NOMO-1 treated with DMSO at 0.1 percent for 48 hours (cell line): ENCODE data around the gene TAPBPL.
A peak's percentile ranks its signal among the peaks of the same experiment; 100 is the strongest.

Source experiments
- DNase-seq: peaks from one replicate; lab custom pipeline; 2025; ENCODE audit not compliant: unreplicated experiment; lab: John Stamatoyannopoulos, UW

The TAPBPL gene

DNA sequence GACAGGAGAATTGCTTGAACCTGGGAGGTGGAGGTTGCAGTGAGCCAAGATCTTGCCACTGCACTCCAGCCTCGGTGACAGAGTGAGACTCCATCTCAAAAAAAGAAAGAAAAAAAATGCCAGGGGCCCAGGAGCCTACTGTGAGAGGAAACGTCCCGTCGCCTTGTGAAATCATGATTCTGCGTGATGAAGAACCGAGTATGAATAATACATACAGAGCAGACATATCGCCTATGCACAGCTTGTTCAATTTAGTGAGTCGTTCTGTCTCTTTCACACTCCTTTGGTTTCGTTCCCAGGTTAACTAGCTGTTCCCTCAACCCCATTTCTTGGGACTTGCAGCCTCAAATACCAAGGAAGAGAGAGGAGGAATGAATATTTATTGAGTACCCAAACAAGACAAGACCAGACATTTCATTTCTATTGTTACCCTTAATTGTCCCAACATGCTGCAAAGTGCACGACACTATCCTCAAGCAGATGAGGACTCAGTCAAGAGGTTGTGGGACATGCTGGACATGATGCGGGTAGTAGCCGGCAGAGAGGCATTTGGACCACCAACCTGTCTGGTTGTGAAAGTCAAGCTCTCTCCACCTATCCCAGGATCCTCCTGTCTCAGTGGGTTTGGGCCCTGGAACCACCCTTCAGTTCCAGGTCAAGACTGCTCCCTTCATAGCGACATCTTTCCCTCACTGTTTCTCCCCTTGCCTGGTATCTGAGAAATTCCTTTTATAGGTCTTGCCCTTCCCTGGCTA lies 15.7 kb upstream of the TAPBPL start:
- no peak for DNase-seq

DNA sequence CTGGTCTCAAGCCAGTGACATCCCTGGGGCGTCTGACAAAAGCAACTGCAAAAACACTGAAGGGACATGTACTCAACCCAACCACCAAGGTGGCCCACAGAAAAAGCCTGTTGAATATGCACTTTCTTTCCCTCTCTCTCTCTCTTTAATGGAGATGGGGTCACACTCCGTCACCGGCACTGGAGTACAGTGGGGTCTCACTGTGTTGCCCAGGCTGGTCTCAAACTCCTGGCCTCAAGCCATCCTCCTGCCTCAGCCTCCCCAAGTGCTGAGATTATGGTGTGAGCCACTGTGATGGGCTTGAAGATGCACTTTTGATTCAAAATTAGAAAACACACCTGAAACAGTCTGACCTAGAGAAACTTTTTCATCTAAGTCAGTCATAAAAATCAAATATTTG lies 14.3 kb upstream of the TAPBPL start:
- no peak for DNase-seq

- DNase-seq, result no peak
Measured at GRCh38 chr12:6438345-6438744, 13.5 kb upstream of the TAPBPL start.

- DNase-seq, result no peak
Measured at GRCh38 chr12:6440391-6440790, 11.5 kb upstream of the TAPBPL start.

DNA sequence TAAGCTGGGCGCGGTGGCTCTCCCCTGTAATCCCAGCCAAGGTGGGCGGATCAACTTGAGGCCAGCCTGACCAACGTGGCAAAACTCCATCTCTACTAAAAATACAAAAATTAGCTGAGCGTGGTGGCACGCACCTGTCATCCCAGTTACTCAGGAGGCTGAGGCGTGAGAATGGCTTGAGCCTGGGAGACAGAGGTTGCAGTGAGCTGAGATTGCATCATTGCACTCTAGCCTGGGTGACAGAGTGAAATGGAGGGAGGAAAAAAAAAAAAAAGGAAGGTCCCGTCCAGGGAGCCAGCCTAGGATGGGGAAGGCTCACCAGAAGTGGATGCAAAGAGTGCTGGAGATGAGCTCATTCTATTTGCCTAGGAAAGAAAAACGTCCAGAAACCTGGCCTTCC lies 9.0 kb upstream of the TAPBPL start:
- no peak for DNase-seq

DNA sequence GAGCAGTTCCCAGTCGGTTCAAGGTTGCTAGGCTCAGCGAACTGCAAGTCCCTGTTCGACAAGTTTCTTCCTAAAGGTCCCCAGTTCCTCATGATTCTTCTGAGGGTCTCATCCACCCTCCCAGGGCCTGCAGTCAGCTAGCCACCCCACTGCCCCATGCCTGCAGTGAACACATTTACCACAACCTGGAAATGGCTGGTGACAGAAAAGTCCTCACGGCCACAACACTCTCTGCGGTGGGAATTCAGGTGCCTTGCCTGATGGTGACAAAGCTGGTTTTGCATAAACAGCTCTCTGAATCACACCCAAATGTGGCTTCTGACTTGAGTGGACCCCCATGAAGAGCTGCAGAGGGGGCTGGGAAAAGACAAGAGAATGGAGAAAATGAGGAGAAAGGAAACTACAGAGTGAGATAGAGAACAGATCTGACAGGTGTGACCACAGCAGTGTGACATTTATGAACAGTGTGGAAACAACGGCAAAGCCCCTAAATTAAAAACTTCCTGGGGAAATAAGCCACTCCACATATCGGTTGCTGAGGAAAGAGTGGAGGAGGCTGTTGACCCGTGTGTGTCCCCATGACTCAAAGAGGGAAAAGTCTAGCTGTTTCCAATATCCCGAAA lies 8.4 kb upstream of the TAPBPL start:
- no peak for DNase-seq

DNA sequence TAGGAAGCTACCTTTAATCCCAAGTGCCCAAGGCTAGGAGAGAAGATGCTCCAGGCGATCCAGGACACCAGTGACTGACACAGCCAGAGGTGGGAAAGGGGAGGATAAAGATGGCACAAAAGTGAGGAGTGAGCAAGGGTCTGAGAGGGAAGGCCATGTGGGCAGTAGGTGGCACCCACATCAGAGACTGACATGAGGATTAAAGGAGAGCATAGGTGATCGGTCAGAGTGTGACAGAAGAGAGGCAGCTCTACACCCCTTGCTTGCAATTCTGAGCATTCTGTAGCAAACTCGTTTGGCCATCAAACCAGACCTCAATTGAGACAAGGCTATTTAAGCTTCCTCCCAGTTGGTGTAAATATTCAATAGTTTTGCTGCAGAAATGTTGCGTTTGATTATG lies 7.8 kb upstream of the TAPBPL start:
- no peak for DNase-seq

- no peak for DNase-seq
Measured at GRCh38 chr12:6444704-6445688, 6.8 kb upstream of the TAPBPL start, which contains the start of gene CD27. Gene CD27, plus strand, starts transcription at chr12:6444955. Its CDS starts 141 bp downstream, at chr12:6445096.

- DNase-seq, result no peak
Measured at GRCh38 chr12:6450091-6450868, 1.6 kb upstream of the TAPBPL start.

DNA sequence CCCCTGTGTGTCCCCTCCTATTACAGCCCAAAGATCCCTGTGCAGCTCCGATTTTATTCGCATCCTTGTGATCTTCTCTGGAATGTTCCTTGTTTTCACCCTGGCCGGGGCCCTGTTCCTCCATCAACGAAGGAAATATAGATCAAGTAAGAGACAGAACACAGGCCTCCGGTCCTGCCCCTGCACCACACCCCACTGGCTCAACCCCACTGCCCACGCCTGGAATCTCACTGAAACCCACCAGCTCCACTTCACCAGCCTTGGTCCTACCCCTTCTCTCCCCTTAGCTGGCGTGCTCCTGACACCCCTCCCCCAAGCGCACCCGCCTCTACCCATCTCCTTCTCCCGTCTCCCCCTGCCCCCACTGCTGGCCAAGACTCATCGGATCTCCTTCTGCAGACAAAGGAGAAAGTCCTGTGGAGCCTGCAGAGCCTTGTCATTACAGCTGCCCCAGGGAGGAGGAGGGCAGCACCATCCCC lies 934 bp upstream of the TAPBPL start:
- no peak for DNase-seq

DNA sequence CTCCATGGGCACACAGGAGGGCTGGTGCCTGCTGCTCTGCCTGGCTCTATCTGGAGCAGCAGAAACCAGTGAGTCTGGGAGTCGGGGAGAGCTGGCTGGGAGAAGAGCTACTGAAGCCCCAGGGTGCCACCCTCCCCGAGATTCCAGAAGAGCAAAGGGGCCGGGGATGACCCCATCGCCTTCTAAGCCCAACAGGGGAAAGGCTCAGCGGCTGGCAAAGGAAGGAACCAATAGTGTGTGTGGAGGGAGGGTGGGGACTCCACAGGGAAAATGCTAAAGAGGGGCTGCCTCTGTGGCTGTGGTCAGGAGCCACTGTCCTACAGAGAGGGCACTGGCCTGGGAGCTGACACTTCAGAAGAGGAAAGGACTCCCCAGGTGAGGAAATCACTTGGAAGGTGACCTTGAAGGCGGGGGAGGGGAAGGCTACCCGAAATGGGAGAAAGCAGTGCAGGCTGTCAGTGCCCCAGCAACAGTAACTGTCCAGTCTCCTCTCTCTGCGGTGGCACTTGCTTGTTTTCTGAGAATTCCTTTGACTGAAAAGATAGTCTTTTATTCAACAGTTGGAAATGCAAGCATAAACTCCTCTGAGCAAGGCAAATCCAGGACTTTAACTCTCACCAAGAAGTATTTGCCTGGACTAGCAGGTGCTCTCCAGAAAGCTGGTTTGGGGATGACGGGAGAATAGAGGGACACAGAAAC lies 552 bp downstream of the TAPBPL start:
- no peak for DNase-seq

DNA sequence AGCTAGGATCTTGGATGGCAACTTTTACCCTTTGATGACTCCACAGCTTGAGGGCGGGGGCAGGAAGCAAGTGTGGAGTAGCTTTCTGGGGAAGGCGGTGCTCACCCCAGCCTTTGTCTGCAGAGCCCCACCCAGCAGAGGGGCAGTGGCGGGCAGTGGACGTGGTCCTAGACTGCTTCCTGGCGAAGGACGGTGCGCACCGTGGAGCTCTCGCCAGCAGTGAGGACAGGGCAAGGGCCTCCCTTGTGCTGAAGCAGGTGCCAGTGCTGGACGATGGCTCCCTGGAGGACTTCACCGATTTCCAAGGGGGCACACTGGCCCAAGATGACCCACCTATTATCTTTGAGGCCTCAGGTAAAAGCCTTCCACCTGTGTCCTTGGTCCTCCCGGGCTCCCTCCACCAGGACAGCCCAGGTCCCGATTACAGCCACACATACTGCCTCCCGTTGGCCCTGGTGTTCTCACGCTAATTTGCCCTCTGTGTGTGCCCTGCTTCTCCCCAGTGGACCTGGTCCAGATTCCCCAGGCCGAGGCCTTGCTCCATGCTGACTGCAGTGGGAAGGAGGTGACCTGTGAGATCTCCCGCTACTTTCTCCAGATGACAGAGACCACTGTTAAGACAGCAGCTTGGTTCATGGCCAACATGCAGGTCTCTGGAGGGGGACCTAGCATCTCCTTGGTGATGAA lies 1.2 kb downstream of the TAPBPL start:
- DNase-seq, result no peak

- DNase-seq, result no peak
Measured at GRCh38 chr12:6457220-6457945, 5.5 kb downstream of the TAPBPL start.

DNA sequence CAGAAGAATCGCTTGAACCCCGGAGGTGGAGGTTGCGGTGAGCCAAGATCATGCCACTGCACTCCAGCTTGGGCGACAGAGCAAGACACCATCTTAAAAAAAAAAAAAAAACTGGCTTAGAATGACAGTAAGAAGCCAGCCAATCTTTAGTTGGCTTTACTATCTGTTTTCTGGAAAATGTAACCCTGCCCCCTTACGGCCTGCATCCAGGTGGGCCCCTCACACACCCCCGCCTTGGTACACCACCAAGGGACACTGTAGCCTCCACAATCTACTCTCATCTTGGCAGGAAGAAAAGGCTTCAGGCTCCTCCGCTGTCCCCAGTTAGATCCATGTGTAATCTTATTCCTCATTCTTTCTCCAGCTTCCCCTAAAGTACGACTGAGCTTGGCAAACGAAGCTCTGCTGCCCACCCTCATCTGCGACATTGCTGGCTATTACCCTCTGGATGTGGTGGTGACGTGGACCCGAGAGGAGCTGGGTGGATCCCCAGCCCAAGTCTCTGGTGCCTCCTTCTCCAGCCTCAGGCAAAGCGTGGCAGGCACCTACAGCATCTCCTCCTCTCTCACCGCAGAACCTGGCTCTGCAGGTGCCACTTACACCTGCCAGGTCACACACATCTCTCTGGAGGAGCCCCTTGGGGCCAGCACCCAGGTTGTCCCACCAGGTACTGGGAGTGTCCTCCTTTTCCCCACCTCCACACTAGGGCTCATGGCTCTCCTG lies 6.6 kb downstream of the TAPBPL start:
- DNase-seq, result no peak

DNA sequence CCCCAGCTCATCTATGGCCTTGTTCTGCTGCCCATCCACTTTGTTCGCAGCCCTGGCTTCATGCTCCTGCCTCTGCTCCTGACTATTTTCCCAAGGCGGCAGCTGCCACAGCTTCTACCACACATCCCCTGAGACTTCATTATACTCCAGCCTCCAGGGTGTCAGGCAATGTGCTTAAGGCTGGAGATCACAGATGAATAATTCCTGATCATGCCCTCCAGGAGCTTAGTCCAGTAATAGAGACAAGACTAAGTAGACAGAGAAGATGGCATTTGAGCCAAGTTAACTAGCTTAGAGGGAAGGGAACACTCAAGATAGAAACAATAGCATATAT lies 7.1 kb downstream of the TAPBPL start:
- no peak for DNase-seq

DNA sequence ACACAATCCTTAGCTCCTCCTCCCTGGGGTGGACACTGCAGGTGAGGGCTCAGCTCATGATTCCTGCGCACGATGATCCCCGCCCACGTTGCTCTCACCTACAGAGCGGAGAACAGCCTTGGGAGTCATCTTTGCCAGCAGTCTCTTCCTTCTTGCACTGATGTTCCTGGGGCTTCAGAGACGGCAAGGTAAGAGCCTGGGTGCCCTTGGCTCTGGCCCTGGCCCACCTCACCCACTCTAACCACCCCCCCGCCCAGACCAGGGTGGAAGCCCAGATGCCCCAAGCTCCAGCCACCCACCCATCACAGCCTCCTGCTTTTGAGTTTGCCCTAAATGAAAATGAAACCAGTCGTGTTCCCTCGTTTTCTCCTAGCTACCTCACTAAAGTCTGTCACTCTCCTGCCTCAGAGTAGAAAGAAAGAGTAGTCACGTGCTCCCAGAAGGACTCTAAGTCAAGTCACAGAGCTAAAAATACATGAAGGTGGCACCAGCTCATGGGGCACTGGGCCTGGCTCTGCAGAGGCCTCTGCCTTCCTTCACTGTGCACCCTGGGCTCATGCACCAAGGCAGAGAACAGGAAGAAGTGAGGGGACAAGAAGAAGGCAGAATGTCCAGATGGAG lies 9.0 kb downstream of the TAPBPL start:
- DNase-seq, result no peak

DNA sequence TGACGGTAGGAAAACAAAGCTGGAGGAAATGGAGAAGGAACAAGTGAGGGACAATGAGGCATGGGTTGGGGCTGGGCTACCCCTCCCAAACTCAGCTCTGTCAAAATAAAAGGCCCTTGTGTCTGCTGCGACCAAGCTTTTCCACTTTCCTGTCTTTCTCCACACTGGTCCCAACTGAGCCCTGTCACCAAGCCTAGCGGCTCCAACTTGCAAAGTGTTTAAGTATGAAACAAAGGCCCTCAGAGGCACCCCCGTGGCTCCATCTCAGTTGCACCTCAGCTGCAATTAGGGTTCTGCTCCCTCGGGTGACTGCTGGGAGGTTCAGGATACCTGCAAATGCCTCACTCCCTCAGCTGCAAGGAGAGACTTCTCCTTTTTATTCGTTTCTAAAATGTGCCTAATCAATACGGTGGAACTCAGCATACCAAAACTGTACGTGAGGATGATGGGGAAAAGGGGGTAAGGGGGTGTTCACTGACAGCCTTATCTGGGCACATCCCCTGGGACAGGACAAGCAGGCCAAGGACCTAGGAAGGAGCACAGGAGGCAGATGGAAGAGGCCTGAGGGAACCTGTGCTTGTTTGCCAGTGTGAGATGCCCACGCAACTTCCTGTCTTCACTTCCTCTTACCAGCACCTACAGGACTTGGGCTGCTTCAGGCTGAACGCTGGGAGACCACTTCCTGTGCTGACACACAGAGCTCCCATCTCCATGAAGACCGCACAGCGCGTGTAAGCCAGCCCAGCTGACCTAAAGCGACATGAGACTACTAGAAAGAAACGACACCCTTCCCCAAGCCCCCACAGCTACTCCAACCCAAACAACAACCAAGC lies 9.8 kb downstream of the TAPBPL start:
- peak; percentile 98 for DNase-seq
